ENCODE measurements around the gene PACS1. TPM values are rescaled to one million over a fixed set of nuclear protein-coding genes. Genes with fewer than 3 reads are reported as not detected.

PACS1 gene
- total and polyA plus RNA-seq, 2 donors (not counting 1 experiment from before 2014, with no cell fraction given), result 131 to 303 TPM

DNA sequence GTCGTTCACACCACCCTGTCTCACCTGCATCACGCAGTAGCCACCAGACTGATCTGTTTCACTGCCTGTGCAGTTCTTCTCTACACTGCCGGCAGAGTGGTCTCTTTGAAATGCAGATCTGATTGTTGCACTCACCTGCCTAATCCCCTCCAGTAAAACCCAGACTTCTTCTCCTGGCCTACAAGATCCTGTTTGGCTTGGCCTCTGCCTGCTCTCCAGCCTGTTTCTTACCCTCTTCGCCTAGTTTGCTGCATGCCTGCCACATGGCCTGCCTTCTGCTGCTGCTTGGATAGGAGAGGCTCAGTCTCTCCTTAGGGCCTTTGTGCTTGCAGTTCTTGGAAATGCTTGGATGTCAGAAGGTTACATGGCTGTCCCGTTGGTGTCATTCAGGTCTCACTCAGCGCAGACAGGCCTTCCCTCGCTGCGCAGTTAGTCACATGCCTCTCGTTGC is 42.0 kb downstream of the PACS1 start:
- no peak for TF ChIP-seq EZH2 (IDR thresholded peaks at IDR 0.05; ENCODE audit: borderline replicate concordance, insufficient read depth, low read depth, low read length, poor library complexity, severe bottlenecking)
- TF ChIP-seq, protein P1, sequence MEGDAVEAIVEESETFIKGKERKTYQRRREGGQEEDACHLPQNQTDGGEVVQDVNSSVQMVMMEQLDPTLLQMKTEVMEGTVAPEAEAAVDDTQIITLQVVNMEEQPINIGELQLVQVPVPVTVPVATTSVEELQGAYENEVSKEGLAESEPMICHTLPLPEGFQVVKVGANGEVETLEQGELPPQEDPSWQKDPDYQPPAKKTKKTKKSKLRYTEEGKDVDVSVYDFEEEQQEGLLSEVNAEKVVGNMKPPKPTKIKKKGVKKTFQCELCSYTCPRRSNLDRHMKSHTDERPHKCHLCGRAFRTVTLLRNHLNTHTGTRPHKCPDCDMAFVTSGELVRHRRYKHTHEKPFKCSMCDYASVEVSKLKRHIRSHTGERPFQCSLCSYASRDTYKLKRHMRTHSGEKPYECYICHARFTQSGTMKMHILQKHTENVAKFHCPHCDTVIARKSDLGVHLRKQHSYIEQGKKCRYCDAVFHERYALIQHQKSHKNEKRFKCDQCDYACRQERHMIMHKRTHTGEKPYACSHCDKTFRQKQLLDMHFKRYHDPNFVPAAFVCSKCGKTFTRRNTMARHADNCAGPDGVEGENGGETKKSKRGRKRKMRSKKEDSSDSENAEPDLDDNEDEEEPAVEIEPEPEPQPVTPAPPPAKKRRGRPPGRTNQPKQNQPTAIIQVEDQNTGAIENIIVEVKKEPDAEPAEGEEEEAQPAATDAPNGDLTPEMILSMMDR (IDR thresholded peaks at IDR 0.05), result no peak
- Histone ChIP-seq H3K36me3 (replicated peaks in 1 of 2; ENCODE audit: control extremely low read depth in 1 of 2, control insufficient read depth in 1 of 2, extremely low read depth in 1 of 2, insufficient read depth in 2 of 2, low read length in 1 of 2) (peaks cover 0 to 14% of the 10 kb centered on the region in 2 experiments), H3K4me2 (replicated peaks; ENCODE audit: low read depth, low read length, poor library complexity, severe bottlenecking) (peak overlapping the region; percentile 65), H3K79me2 (ENCODE audit: control insufficient read depth, insufficient read depth, low read length) (peaks cover 97% of the 10 kb centered on the region), H3K4me3 (ENCODE audit: control extremely low read depth in 1 of 5, extremely low read depth in 1 of 5, insufficient read depth in 1 of 5, low read depth in 2 of 5, low read length in 4 of 5) (peak overlapping the region in 1 of 5 experiments; percentile 3), H3K9me3 (ENCODE audit: control extremely low read depth in 1 of 3, control insufficient read depth in 2 of 3, insufficient read depth in 1 of 3, low read length in 2 of 3) (no peaks in the 10 kb centered on the region), H3K4me1 (ENCODE audit: control insufficient read depth in 2 of 2, insufficient read depth in 2 of 2, low read length in 2 of 2) (peaks cover 95 to 98% of the 10 kb centered on the region in 2 donors), H4K20me1 (ENCODE audit: control insufficient read depth, insufficient read depth, low read length, poor library complexity, severe bottlenecking) (peaks cover 9% of the 10 kb centered on the region), H3K27me3 (replicated peaks in 1 of 4; ENCODE audit: control extremely low read depth in 1 of 4, control insufficient read depth in 3 of 4, insufficient read depth in 4 of 4, low read length in 3 of 4) (no peaks in the 10 kb centered on the region), H2AFZ (ENCODE audit: insufficient read depth, low read depth, low read length, poor library complexity, severe bottlenecking) (no peak overlapping the region), H3K9ac (ENCODE audit: low read length) (peak overlapping the region; percentile 16), H3K27ac (ENCODE audit: low read length in 2 of 2) (peak overlapping the region; percentile 59 to 70)
- Mint-ChIP-seq H3K4me1 (peaks cover 91% of the 10 kb centered on the region), H3K4me3 (peak overlapping the region; percentile 83), H3K27ac (peak overlapping the region; percentile 93), H3K27me3 (no peaks in the 10 kb centered on the region), H3K9me3 (ENCODE audit: insufficient read depth) (no peaks in the 10 kb centered on the region)
- ATAC-seq (ENCODE audit: low read depth) (no peak), DNase-seq (peak; percentile 35)
- intact Hi-C loops (cut with micrococcal nuclease), result loop anchor here (1.0 kb wide), 2 partner anchors 31 to 43 kb away; no protein-coding TSS in a partner anchor
- WGBS (ENCODE audit: insufficient coverage), result 61% methylated on average over 5 of the region's 9 CpGs
- CTCF ChIA-PET, result interaction anchor here (1.0 to 3.2 kb wide), 7 partner anchors 8 to 66 kb away, joined by 3 to 27 read pairs (median 8); partner anchors contain the start of gene PACS1
- POLR2A ChIA-PET, result interaction anchor here (1.0 to 2.1 kb wide), 5 partner anchors 14 to 42 kb away, joined by 3 to 8 read pairs (median 5); partner anchors contain the start of gene PACS1
